Measurements from ENCODE around the gene DIPK1C.

The DIPK1C gene

GRCh38 chr18:74387383-74387782 is 69.7 kb downstream of the DIPK1C start:
- no peak for DNase-seq
